HepG2 (cell line): Measurements from ENCODE around the gene ZNF330. TPM values are rescaled to one million over a fixed set of nuclear protein-coding genes. Genes with fewer than 3 reads are reported as not detected.

Source experiments
- ATAC-seq: fragments of 200-7000 bp; cut with Tn5 transposase; 3 replicates; pipeline ENCODE4 v1.9.1; 2020; ENCODE audit warnings: mild to moderate bottlenecking, moderate library complexity
- BruUV-seq: library from RNA; stranded (reverse); fragments of 400-500 nt; replicated peaks from 2 replicates; lab custom pipeline; 2021; lab: Mats Ljungman, UMichigan
- CTCF ChIA-PET: fragments of 300-600 bp; formaldehyde crosslinking; extraction: SDS; loops from one replicate; lab custom pipeline; 2021; ENCODE audit warnings: low total read pairs, inconsistent platforms, low intra/inter-chr PET ratio; lab: Yijun Ruan, JAX
- POLR2A ChIA-PET: fragments of 350-600 bp; sonication (Branson Sonifier 250); formaldehyde crosslinking; loops from one replicate; lab custom pipeline; 2020; ENCODE audit warnings: antibody characterized with exemption, inconsistent platforms; lab: Yijun Ruan, JAX
- DNase-seq: peaks from one replicate; pipeline ENCODE4 v3.0.0-alpha.2; 2015; ENCODE audit warnings: low spot score
- FAIRE-seq: peaks from 3 replicates; lab custom pipeline; 2011; peaks lifted over from hg19 to GRCh38; lab: Jason Lieb, UNC
- H2AFZ ChIP-seq: one replicate; pipeline ENCODE4 v1.6.1; 2011; ENCODE audit warnings: low read length, inconsistent platforms
- H3K27ac ChIP-seq: fragments of 300-600 bp; 3 replicates; pipeline ENCODE4 v1.8.0; 2011; ENCODE audit warnings: mixed run types, mild to moderate bottlenecking, mixed read lengths, low read length, inconsistent platforms; ENCODE audit not compliant: insufficient read depth; ENCODE audit errors: extremely low read length
- H3K27me3 ChIP-seq, 2 experiments: fragments of 200-600 bp in 1 of 2; 2 replicates in 1 of 2; 3 replicates in 1 of 2; pipeline versions ENCODE4 v1.6.0 to v1.8.0; 2011; ENCODE audit warnings: low read length in 2 of 2, mild to moderate bottlenecking in 2 of 2, moderate library complexity in 2 of 2, inconsistent platforms in 1 of 2; ENCODE audit not compliant: insufficient read depth in 2 of 2, control insufficient read depth in 1 of 2
- H3K36me3 ChIP-seq, 2 experiments: fragments of 200-600 bp in 1 of 2; replicated peaks in 1 of 2; 2 replicates in 1 of 2; 3 replicates in 1 of 2; pipeline versions ENCODE4 v1.5.1 to v1.8.0; 2011; ENCODE audit warnings: low read length in 2 of 2, inconsistent platforms in 1 of 2; ENCODE audit not compliant: insufficient read depth in 2 of 2, control insufficient read depth in 1 of 2
- H3K4me1 ChIP-seq: 2 replicates; pipeline ENCODE4 v1.5.1; 2012; ENCODE audit warnings: low read length, inconsistent platforms; ENCODE audit not compliant: insufficient read depth
- H3K4me2 ChIP-seq: 2 replicates; pipeline ENCODE4 v1.6.0; 2011; ENCODE audit warnings: low read depth, low read length, inconsistent platforms
- H3K4me3 ChIP-seq, 3 experiments: fragments of 200-600 bp in 1 of 3; sonication (generic), shearing (Covaris generic) in 1 of 3; replicated peaks in 1 of 3; 2 replicates each; pipeline ENCODE4 v1.5.1; 2011 to 2016; ENCODE audit warnings: low read length in 3 of 3, inconsistent platforms in 2 of 3, low read depth in 2 of 3, mild to moderate bottlenecking in 2 of 3, control low read depth in 1 of 3, mixed read lengths in 1 of 3; ENCODE audit not compliant: insufficient read depth in 1 of 3
- H3K79me2 ChIP-seq: one replicate; pipeline ENCODE4 v1.6.1; 2011; ENCODE audit warnings: low read length, inconsistent platforms; ENCODE audit not compliant: insufficient read depth
- H3K9ac ChIP-seq: 2 replicates; pipeline ENCODE4 v1.6.0; 2011; ENCODE audit warnings: mild to moderate bottlenecking, low read depth, low read length, inconsistent platforms; ENCODE audit not compliant: insufficient read depth
- H3K9me3 ChIP-seq: 2 replicates; pipeline ENCODE4 v1.5.1; 2012; ENCODE audit warnings: mild to moderate bottlenecking, low read length
- H4K20me1 ChIP-seq: 2 replicates; pipeline ENCODE4 v1.6.0; 2011; ENCODE audit warnings: inconsistent platforms, mild to moderate bottlenecking, low read length, moderate library complexity; ENCODE audit not compliant: insufficient read depth
- CBX1 ChIP-seq: IDR thresholded peaks from one replicate; pipeline ENCODE4 v1.6.1; 2016; ENCODE audit warnings: antibody characterized with exemption, low read depth
- ELF3 ChIP-seq: IDR thresholded peaks from 2 replicates; pipeline ENCODE4 v1.6.1; 2016; ENCODE audit warnings: missing genetic modification reagents, missing compliant biosample characterization
- GZF1 ChIP-seq: sonication (generic); formaldehyde crosslinking; IDR thresholded peaks from 2 replicates; pipeline ENCODE4 v1.5.1; 2020; ENCODE audit warnings: mild to moderate bottlenecking, missing genetic modification reagents
- HNRNPH1 ChIP-seq: fragments of 200-400 bp; formaldehyde crosslinking; optimal IDR thresholded peaks from 2 replicates; pipeline ENCODE3; 2017; ENCODE audit warnings: mild to moderate bottlenecking, low read depth, low read length
- NKX3-1 ChIP-seq: sonication (generic); formaldehyde crosslinking; IDR thresholded peaks from 2 replicates; pipeline ENCODE4 v1.5.0; 2020; ENCODE audit warnings: missing genetic modification reagents
- SMC3 ChIP-seq: IDR thresholded peaks from 2 replicates; pipeline ENCODE4 v1.6.1; 2011; ENCODE audit warnings: low read length, improper control_type of control experiment
- TIGD3 ChIP-seq: sonication (generic); formaldehyde crosslinking; IDR thresholded peaks from 2 replicates; pipeline ENCODE4 v1.5.1; 2020; ENCODE audit warnings: mild to moderate bottlenecking, missing genetic modification reagents, borderline replicate concordance
- ZBTB7B ChIP-seq: sonication (generic); formaldehyde crosslinking; IDR thresholded peaks from 2 replicates; pipeline ENCODE4 v1.4.0; 2020; ENCODE audit warnings: missing genetic modification reagents
- ZNF24 ChIP-seq: fragments of 450-650 bp; IDR thresholded peaks from 2 replicates; pipeline ENCODE4 v1.6.1; 2017; ENCODE audit warnings: antibody characterized with exemption, mild to moderate bottlenecking
- ZNF282 ChIP-seq: fragments of 450-650 bp; IDR thresholded peaks from 2 replicates; pipeline ENCODE4 v1.6.1; 2018; ENCODE audit not compliant: partially characterized antibody
- ZSCAN20 ChIP-seq: sonication (generic); formaldehyde crosslinking; IDR thresholded peaks from 2 replicates; pipeline ENCODE4 v1.4.0; 2020; ENCODE audit warnings: missing genetic modification reagents, mild to moderate bottlenecking, borderline replicate concordance
- in situ Hi-C: cut with HindIII; loops from 2 replicates; pipeline ENCODE4 v1.10.0; 2017; ENCODE audit warnings: low pct_unique_long_range_greater_than_20kb; ENCODE audit not compliant: extremely low pct_ligation_motif_present
- intact Hi-C: fragments of 100-400 bp; cut with micrococcal nuclease; formaldehyde crosslinking; loops from one replicate; pipeline ENCODE4 v1.10.0; 2022; ENCODE audit not compliant: unreplicated experiment
- polyA plus RNA-seq, 8 experiments: library from polyadenylated mRNA; depleted of rRNA in 3 of 8; stranded (reverse) in 7 of 8; unstranded in 1 of 8; fragments of >200 nt; fragmentation: Illumina TruSeq in 4 of 8; extraction: Trizol in 4 of 8; gene quantifications; 2 replicates each; pipeline versions ENCODE4 v1.2.1 to v1.2.3, GENCODE V29; 2011 to 2016; ENCODE audit warnings: low read depth in 4 of 8, missing spikeins in 1 of 8, mixed read lengths in 1 of 8; ENCODE audit not compliant: insufficient read depth in 1 of 8
- total RNA-seq, 5 experiments: library from RNA; depleted of rRNA; stranded (reverse); fragments of >200 nt; fragmentation: Illumina TruSeq; extraction: Trizol; gene quantifications; 2 replicates each; pipeline ENCODE4 v1.2.3, GENCODE V29; 2016; ENCODE audit warnings: low read depth in 1 of 5

ZNF330 gene
- total and polyA plus RNA-seq, 2 of the 13 experiments (the other 11 are each of a cell fraction or from before 2014, with no cell fraction given): 23.3 to 43.4 TPM

GRCh38 chr4:141248486-141248885 lies 27.8 kb downstream of the ZNF330 start (continued):
- TF ChIP-seq ZBTB7B (CRISPR knock-in tag): no peak

- H3K79me2 ChIP-seq: no peaks in the 10 kb centered on the region
- in situ Hi-C loops: no loop called here
- H2AFZ ChIP-seq: no peak overlapping the region
- H3K9me3 ChIP-seq: no peaks in the 10 kb centered on the region
- CTCF ChIA-PET: no interaction called here
- BruUV-seq: no TSS peak
- H3K4me3 ChIP-seq: no peak overlapping the region
- H3K4me2 ChIP-seq: no peak overlapping the region
- no peak for TF ChIP-seq ELF3 (CRISPR knock-in tag)
- TF ChIP-seq TIGD3 (CRISPR knock-in tag): no peak
- TF ChIP-seq ZNF24: no peak
- no peak for TF ChIP-seq HNRNPH1
- no peak for TF ChIP-seq ZSCAN20 (CRISPR knock-in tag)
- no peak for TF ChIP-seq SMC3
- no peak for TF ChIP-seq ZNF282
- TF ChIP-seq GZF1: no peak
- TF ChIP-seq CBX1: no peak
- no peak for TF ChIP-seq NKX3-1 (CRISPR knock-in tag)
- TF ChIP-seq, all 625 proteins: peak for 0
- no peak for FAIRE-seq
- H3K36me3 ChIP-seq: no peaks in the 10 kb centered on the region
- no peaks in the 10 kb centered on the region for H4K20me1 ChIP-seq
- H3K9ac ChIP-seq: no peak overlapping the region
- intact Hi-C loops: no loop called here
- ATAC-seq: peak; percentile 66
- no peak for DNase-seq
- H3K27me3 ChIP-seq: no peaks in the 10 kb centered on the region
- no peaks in the 10 kb centered on the region for H3K4me1 ChIP-seq
- POLR2A ChIA-PET: no interaction called here
- H3K27ac ChIP-seq: no peak overlapping the region
Observed at GRCh38 chr4:141254326-141254725, 33.6 kb downstream of the ZNF330 start.
